HepG2 (cell line): ENCODE measurements around the gene SLC51B. TPM values are rescaled to one million over a fixed set of nuclear protein-coding genes. Genes with fewer than 3 reads are reported as not detected.

Experiments
- ZNF20 ChIP-seq: sonication (generic); formaldehyde crosslinking; IDR thresholded peaks from 2 replicates; pipeline ENCODE4 v1.4.0; 2020; ENCODE audit warnings: mild to moderate bottlenecking, moderate library complexity, missing genetic modification reagents
- polyA plus RNA-seq, 8 experiments: library from polyadenylated mRNA; depleted of rRNA in 3 of 8; stranded (reverse) in 7 of 8; unstranded in 1 of 8; fragments of >200 nt; fragmentation: Illumina TruSeq in 4 of 8; extraction: Trizol in 4 of 8; gene quantifications; 2 replicates each; pipeline versions ENCODE4 v1.2.1 to v1.2.3, GENCODE V29; 2011 to 2016; ENCODE audit warnings: low read depth in 4 of 8, missing spikeins in 1 of 8, mixed read lengths in 1 of 8; ENCODE audit not compliant: insufficient read depth in 1 of 8
- total RNA-seq, 5 experiments: library from RNA; depleted of rRNA; stranded (reverse); fragments of >200 nt; fragmentation: Illumina TruSeq; extraction: Trizol; gene quantifications; 2 replicates each; pipeline ENCODE4 v1.2.3, GENCODE V29; 2016; ENCODE audit warnings: low read depth in 1 of 5
- TF ChIP-seq, protein P1 (sequence below): sonication (generic); formaldehyde crosslinking; IDR thresholded peaks from 2 replicates; pipeline ENCODE4 v1.5.0; 2020; ENCODE audit warnings: mild to moderate bottlenecking, missing genetic modification reagents
- TF ChIP-seq, protein P2 (sequence below): sonication (generic); formaldehyde crosslinking; IDR thresholded peaks from 2 replicates; pipeline ENCODE4 v1.4.0; 2020; ENCODE audit warnings: missing genetic modification reagents
- TF ChIP-seq, protein P3 (sequence below): sonication (generic); formaldehyde crosslinking; IDR thresholded peaks from 2 replicates; pipeline ENCODE4 v1.4.0; 2020; ENCODE audit warnings: mild to moderate bottlenecking, missing genetic modification reagents

The SLC51B gene
- total and polyA plus RNA-seq, 2 of the 13 experiments (the other 11 are each of a cell fraction or from before 2014, with no cell fraction given): 14.9 to 17.1 TPM

DNA sequence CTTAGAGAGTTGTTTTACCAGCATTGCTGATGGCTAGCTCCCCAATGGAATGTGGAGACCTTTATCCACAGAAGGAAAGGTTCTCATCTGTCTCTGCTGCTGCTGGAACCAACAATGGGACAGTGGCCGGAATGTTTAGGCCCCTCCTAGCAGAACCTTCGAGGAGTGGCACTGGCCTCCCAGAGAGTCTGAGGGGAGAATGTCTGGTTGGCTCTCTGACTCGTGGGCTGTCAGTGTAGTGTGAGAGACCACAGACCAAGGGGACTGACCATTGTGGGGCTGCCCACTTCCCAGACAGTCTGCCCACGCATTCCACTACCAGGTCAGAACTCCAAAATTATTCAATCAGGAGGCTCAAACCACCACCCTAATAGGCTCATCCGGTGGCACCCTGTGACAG, 17.5 kb downstream of the SLC51B start (continued):
- TF ChIP-seq, protein P1, sequence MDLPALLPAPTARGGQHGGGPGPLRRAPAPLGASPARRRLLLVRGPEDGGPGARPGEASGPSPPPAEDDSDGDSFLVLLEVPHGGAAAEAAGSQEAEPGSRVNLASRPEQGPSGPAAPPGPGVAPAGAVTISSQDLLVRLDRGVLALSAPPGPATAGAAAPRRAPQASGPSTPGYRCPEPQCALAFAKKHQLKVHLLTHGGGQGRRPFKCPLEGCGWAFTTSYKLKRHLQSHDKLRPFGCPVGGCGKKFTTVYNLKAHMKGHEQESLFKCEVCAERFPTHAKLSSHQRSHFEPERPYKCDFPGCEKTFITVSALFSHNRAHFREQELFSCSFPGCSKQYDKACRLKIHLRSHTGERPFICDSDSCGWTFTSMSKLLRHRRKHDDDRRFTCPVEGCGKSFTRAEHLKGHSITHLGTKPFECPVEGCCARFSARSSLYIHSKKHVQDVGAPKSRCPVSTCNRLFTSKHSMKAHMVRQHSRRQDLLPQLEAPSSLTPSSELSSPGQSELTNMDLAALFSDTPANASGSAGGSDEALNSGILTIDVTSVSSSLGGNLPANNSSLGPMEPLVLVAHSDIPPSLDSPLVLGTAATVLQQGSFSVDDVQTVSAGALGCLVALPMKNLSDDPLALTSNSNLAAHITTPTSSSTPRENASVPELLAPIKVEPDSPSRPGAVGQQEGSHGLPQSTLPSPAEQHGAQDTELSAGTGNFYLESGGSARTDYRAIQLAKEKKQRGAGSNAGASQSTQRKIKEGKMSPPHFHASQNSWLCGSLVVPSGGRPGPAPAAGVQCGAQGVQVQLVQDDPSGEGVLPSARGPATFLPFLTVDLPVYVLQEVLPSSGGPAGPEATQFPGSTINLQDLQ (CRISPR knock-in tag): no peak
- TF ChIP-seq, protein P2, sequence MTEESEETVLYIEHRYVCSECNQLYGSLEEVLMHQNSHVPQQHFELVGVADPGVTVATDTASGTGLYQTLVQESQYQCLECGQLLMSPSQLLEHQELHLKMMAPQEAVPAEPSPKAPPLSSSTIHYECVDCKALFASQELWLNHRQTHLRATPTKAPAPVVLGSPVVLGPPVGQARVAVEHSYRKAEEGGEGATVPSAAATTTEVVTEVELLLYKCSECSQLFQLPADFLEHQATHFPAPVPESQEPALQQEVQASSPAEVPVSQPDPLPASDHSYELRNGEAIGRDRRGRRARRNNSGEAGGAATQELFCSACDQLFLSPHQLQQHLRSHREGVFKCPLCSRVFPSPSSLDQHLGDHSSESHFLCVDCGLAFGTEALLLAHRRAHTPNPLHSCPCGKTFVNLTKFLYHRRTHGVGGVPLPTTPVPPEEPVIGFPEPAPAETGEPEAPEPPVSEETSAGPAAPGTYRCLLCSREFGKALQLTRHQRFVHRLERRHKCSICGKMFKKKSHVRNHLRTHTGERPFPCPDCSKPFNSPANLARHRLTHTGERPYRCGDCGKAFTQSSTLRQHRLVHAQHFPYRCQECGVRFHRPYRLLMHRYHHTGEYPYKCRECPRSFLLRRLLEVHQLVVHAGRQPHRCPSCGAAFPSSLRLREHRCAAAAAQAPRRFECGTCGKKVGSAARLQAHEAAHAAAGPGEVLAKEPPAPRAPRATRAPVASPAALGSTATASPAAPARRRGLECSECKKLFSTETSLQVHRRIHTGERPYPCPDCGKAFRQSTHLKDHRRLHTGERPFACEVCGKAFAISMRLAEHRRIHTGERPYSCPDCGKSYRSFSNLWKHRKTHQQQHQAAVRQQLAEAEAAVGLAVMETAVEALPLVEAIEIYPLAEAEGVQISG: no peak
- TF ChIP-seq, protein P3, sequence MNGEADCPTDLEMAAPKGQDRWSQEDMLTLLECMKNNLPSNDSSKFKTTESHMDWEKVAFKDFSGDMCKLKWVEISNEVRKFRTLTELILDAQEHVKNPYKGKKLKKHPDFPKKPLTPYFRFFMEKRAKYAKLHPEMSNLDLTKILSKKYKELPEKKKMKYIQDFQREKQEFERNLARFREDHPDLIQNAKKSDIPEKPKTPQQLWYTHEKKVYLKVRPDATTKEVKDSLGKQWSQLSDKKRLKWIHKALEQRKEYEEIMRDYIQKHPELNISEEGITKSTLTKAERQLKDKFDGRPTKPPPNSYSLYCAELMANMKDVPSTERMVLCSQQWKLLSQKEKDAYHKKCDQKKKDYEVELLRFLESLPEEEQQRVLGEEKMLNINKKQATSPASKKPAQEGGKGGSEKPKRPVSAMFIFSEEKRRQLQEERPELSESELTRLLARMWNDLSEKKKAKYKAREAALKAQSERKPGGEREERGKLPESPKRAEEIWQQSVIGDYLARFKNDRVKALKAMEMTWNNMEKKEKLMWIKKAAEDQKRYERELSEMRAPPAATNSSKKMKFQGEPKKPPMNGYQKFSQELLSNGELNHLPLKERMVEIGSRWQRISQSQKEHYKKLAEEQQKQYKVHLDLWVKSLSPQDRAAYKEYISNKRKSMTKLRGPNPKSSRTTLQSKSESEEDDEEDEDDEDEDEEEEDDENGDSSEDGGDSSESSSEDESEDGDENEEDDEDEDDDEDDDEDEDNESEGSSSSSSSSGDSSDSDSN (CRISPR knock-in tag): no peak
- no peak for TF ChIP-seq ZNF20 (CRISPR knock-in tag)
